GM23248 (cell line): ENCODE results near the gene ATOH1. TPM values are rescaled to one million over a fixed set of nuclear protein-coding genes. Genes with fewer than 3 reads are reported as not detected.

ENCODE experiments used
- DNase-seq: peaks from one replicate; pipeline ENCODE4 v3.0.0-alpha.2; 2015
- H2AFZ ChIP-seq: fragments of 200-600 bp; sonication (generic); 2 replicates; pipeline ENCODE4 v1.6.1; 2016; ENCODE audit warnings: antibody characterized with exemption
- H3F3A ChIP-seq: fragments of 200-600 bp; sonication (generic); 2 replicates; pipeline ENCODE4 v1.6.1; 2016; ENCODE audit warnings: mild to moderate bottlenecking, antibody characterized with exemption, mixed run types; ENCODE audit not compliant: insufficient read depth
- H3K27ac ChIP-seq: fragments of 200-600 bp; sonication (generic); 2 replicates; pipeline ENCODE4 v1.5.1; 2016; ENCODE audit warnings: mild to moderate bottlenecking
- H3K27me3 ChIP-seq: fragments of 200-600 bp; sonication (generic); replicated peaks from 2 replicates; pipeline ENCODE4 v1.6.1; 2016; ENCODE audit warnings: mild to moderate bottlenecking; ENCODE audit not compliant: insufficient read depth
- H3K36me3 ChIP-seq: fragments of 200-600 bp; sonication (generic); 2 replicates; pipeline ENCODE4 v1.6.1; 2016; ENCODE audit warnings: low read depth, mild to moderate bottlenecking
- H3K4me1 ChIP-seq: fragments of 200-600 bp; sonication (generic); 2 replicates; pipeline ENCODE4 v1.6.1; 2016; ENCODE audit warnings: mild to moderate bottlenecking; ENCODE audit not compliant: insufficient read depth
- H3K4me2 ChIP-seq: fragments of 200-600 bp; sonication (generic); one replicate; pipeline ENCODE4 v1.6.1; 2016; ENCODE audit warnings: mild to moderate bottlenecking; ENCODE audit not compliant: unreplicated experiment
- H3K4me3 ChIP-seq: fragments of 200-600 bp; sonication (generic); 2 replicates; pipeline ENCODE4 v1.5.1; 2016; ENCODE audit warnings: mild to moderate bottlenecking
- H3K79me2 ChIP-seq: fragments of 200-600 bp; sonication (generic); 2 replicates; pipeline ENCODE4 v1.6.1; 2016; ENCODE audit warnings: mild to moderate bottlenecking; ENCODE audit not compliant: insufficient read depth
- H3K9ac ChIP-seq: fragments of 200-600 bp; sonication (generic); 2 replicates; pipeline ENCODE4 v1.6.1; 2016; ENCODE audit warnings: mild to moderate bottlenecking
- H3K9me2 ChIP-seq: fragments of 200-600 bp; sonication (generic); 2 replicates; pipeline ENCODE4 v1.6.1; 2016; ENCODE audit warnings: mixed run types, mild to moderate bottlenecking, moderate library complexity; ENCODE audit not compliant: insufficient read depth
- H3K9me3 ChIP-seq: fragments of 200-600 bp; sonication (generic); one replicate; pipeline ENCODE4 v1.6.1; 2017; ENCODE audit warnings: low read depth
- H4K20me1 ChIP-seq: fragments of 200-600 bp; sonication (generic); 2 replicates; pipeline ENCODE4 v1.6.0; 2016; ENCODE audit not compliant: insufficient read depth
- EZH2 ChIP-seq: fragments of 200-600 bp; sonication (generic); IDR thresholded peaks from 2 replicates; pipeline ENCODE4 v1.6.1; 2018; ENCODE audit warnings: antibody characterized with exemption, mild to moderate bottlenecking; ENCODE audit not compliant: insufficient read depth, poor library complexity, severe bottlenecking
- EZH2phosphoT487 ChIP-seq: fragments of 200-600 bp; sonication (generic); IDR thresholded peaks from 2 replicates; pipeline ENCODE4 v1.6.1; 2018; ENCODE audit warnings: antibody characterized with exemption, moderate library complexity, mild to moderate bottlenecking, low read depth; ENCODE audit not compliant: insufficient read depth
- WGBS, 2 experiments: methylation state at CpG; one replicate each; pipeline ENCODE4 v1.1.6; 2015 to 2017; ENCODE audit warnings: low lambda C conversion rate in 2 of 2, low coverage in 1 of 2; ENCODE audit errors: missing lambda C conversion rate in 2 of 2; 5-methylcytosine and 5-hydroxymethylcytosine counted together
- in situ Hi-C: fragments of 300-500 bp; cut with MboI; formaldehyde crosslinking; loops from 2 replicates; pipeline ENCODE4 v1.15.0; 2020
- polyA plus RNA-seq: library from polyadenylated mRNA; unstranded; fragments of >200 nt; fragmentation: Nextera tagmentation; extraction: Ambion mirVana; gene quantifications from 2 replicates; pipeline ENCODE4 v1.2.1, GENCODE V29; 2016
- total RNA-seq: library from RNA; depleted of rRNA; stranded (reverse); fragments of >200 nt; shearing (Covaris generic); gene quantifications from 2 replicates; pipeline ENCODE4 v1.2.3, GENCODE V29; 2014

Gene ATOH1
- total and polyA plus RNA-seq, 2 experiments from 2014 or later = not detected

- WGBS, 2 experiments = 14 to 17% methylated on average over 39 to 40 of the region's 40 CpGs
- no peaks in the 10 kb centered on the region for H3K4me1 ChIP-seq
- no peaks in the 10 kb centered on the region for H3K79me2 ChIP-seq
- no peak overlapping the region for H3K4me2 ChIP-seq
- in situ Hi-C loops = no loop called here
- TF ChIP-seq EZH2phosphoT487 (no peak), EZH2 (peak; percentile 13)
- DNase-seq = peak; percentile 2
- no peaks in the 10 kb centered on the region for H4K20me1 ChIP-seq
- no peak overlapping the region for H3K27ac ChIP-seq
- H3K9ac ChIP-seq = no peak overlapping the region
- H2AFZ ChIP-seq = no peak overlapping the region; the same call in 1 of the 2 replicates
- H3K4me3 ChIP-seq = no peak overlapping the region
- H3F3A ChIP-seq = no peaks in the 10 kb centered on the region
- H3K9me2 ChIP-seq = no peaks in the 10 kb centered on the region
- no peaks in the 10 kb centered on the region for H3K36me3 ChIP-seq
- H3K9me3 ChIP-seq = no peaks in the 10 kb centered on the region
- peaks cover 87% of the 10 kb centered on the region for H3K27me3 ChIP-seq
These were observed 1.5 kb downstream of the ATOH1 start for GRCh38 chr4:93829820-93830687.

GRCh38 chr4:93831716-93832496 is 3.4 kb downstream of the ATOH1 start:
- Histone ChIP-seq H3K27ac (no peak overlapping the region), H3K79me2 (no peaks in the 10 kb centered on the region), H3K27me3 (peaks cover 80% of the 10 kb centered on the region), H3K9ac (no peak overlapping the region), H3K36me3 (no peaks in the 10 kb centered on the region), H4K20me1 (no peaks in the 10 kb centered on the region), H3F3A (no peaks in the 10 kb centered on the region), H3K4me2 (no peak overlapping the region), H3K4me3 (no peak overlapping the region), H2AFZ (no peak overlapping the region), H3K4me1 (no peaks in the 10 kb centered on the region), H3K9me2 (no peaks in the 10 kb centered on the region), H3K9me3 (no peaks in the 10 kb centered on the region)
- in situ Hi-C loops = no loop called here
- WGBS, 2 experiments = 5 to 8% methylated on average over 25 of the region's 25 CpGs
- TF ChIP-seq EZH2phosphoT487 = no peak
- TF ChIP-seq EZH2 = no peak
- DNase-seq = no peak

- no peak overlapping the region for H3K27ac ChIP-seq
- H3K9me3 ChIP-seq = no peaks in the 10 kb centered on the region
- in situ Hi-C loops = no loop called here
- no peak overlapping the region for H3K4me3 ChIP-seq
- no peak overlapping the region for H3K9ac ChIP-seq
- no peak overlapping the region for H3K4me2 ChIP-seq
- H3K27me3 ChIP-seq = peaks cover 55% of the 10 kb centered on the region
- no peaks in the 10 kb centered on the region for H4K20me1 ChIP-seq
- no peaks in the 10 kb centered on the region for H3K36me3 ChIP-seq
- H3F3A ChIP-seq = no peaks in the 10 kb centered on the region
- no peaks in the 10 kb centered on the region for H3K79me2 ChIP-seq
- H2AFZ ChIP-seq = no peak overlapping the region
- H3K4me1 ChIP-seq = no peaks in the 10 kb centered on the region
- H3K9me2 ChIP-seq = no peaks in the 10 kb centered on the region
- 9 to 10% methylated on average over 42 of the region's 42 CpGs for WGBS, 2 experiments
- DNase-seq = no peak
- TF ChIP-seq EZH2 = no peak
- TF ChIP-seq EZH2phosphoT487 = no peak
These were observed 5.9 kb downstream of the ATOH1 start for GRCh38 chr4:93834249-93835066.

GRCh38 chr4:93835929-93836328 is 7.4 kb downstream of the ATOH1 start:
- peaks cover 40% of the 10 kb centered on the region for H3K27me3 ChIP-seq
- H4K20me1 ChIP-seq = no peaks in the 10 kb centered on the region
- no peaks in the 10 kb centered on the region for H3K9me2 ChIP-seq
- in situ Hi-C loops = no loop called here
- no peak overlapping the region for H3K4me2 ChIP-seq
- no peaks in the 10 kb centered on the region for H3K36me3 ChIP-seq
- H3K9me3 ChIP-seq = no peaks in the 10 kb centered on the region
- no peaks in the 10 kb centered on the region for H3F3A ChIP-seq
- H3K4me1 ChIP-seq = no peaks in the 10 kb centered on the region
- H3K9ac ChIP-seq = no peak overlapping the region
- DNase-seq = no peak
- no peaks in the 10 kb centered on the region for H3K79me2 ChIP-seq
- H3K4me3 ChIP-seq = no peak overlapping the region
- no peak overlapping the region for H3K27ac ChIP-seq
- H2AFZ ChIP-seq = no peak overlapping the region
- TF ChIP-seq EZH2 (no peak), EZH2phosphoT487 (no peak)
- 6 to 13% methylated on average over 1 of the region's 1 CpG for WGBS, 2 experiments
